Calu3 (cell line): ENCODE data around the gene ASPDH. TPM values are rescaled to one million over a fixed set of nuclear protein-coding genes. Genes with fewer than 3 reads are reported as not detected.

Source experiments
- BruUV-seq: library from RNA; stranded (reverse); fragments of 400-500 nt; replicated peaks from 2 replicates; lab custom pipeline; 2021; lab: Mats Ljungman, UMichigan
- CTCF ChIA-PET: fragments of 300-600 bp; sonication (Branson Sonifier 250); formaldehyde crosslinking; loops from one replicate; lab custom pipeline; 2022; ENCODE audit warnings: antibody characterized with exemption; lab: Charles Lee
- DNase-seq: peaks from one replicate; pipeline ENCODE4 v3.0.0; 2022
- H3K27ac Mint-ChIP-seq: one replicate; pipeline ENCODE4 v1.8.0; 2022; ENCODE audit warnings: mixed read lengths; ENCODE audit not compliant: unreplicated experiment
- H3K27me3 Mint-ChIP-seq: one replicate; pipeline ENCODE4 v1.8.0; 2022; ENCODE audit warnings: mixed read lengths; ENCODE audit not compliant: unreplicated experiment
- H3K36me3 Mint-ChIP-seq: one replicate; pipeline ENCODE4 v1.8.0; 2022; ENCODE audit warnings: mild to moderate bottlenecking, moderate library complexity, mixed read lengths; ENCODE audit not compliant: insufficient read depth, unreplicated experiment
- H3K4me1 Mint-ChIP-seq: one replicate; pipeline ENCODE4 v1.8.0; 2022; ENCODE audit warnings: mild to moderate bottlenecking, low read depth, mixed read lengths; ENCODE audit not compliant: unreplicated experiment
- H3K4me3 Mint-ChIP-seq: one replicate; pipeline ENCODE4 v1.8.0; 2022; ENCODE audit warnings: mild to moderate bottlenecking, low read depth, moderate library complexity, mixed read lengths; ENCODE audit not compliant: unreplicated experiment
- H3K9me3 Mint-ChIP-seq: one replicate; pipeline ENCODE4 v1.8.0; 2022; ENCODE audit warnings: low read depth, mixed read lengths; ENCODE audit not compliant: unreplicated experiment
- intact Hi-C: fragments of 100-400 bp; cut with micrococcal nuclease; formaldehyde crosslinking; loops from one replicate; pipeline ENCODE4 v1.10.0; 2022; ENCODE audit not compliant: unreplicated experiment
- total RNA-seq: library from RNA; stranded (reverse); gene quantifications from 2 replicates; pipeline ENCODE4 v1.2.3, GENCODE V29; 2022
- TF ChIP-seq, protein P1 (sequence below): fragments of 200-600 bp; IDR thresholded peaks from one replicate; pipeline ENCODE4 v1.8.0; 2022; ENCODE audit warnings: antibody characterized with exemption; ENCODE audit not compliant: unreplicated experiment

Gene ASPDH
- total RNA-seq, 1 experiment from 2014 or later: not detected

DNA sequence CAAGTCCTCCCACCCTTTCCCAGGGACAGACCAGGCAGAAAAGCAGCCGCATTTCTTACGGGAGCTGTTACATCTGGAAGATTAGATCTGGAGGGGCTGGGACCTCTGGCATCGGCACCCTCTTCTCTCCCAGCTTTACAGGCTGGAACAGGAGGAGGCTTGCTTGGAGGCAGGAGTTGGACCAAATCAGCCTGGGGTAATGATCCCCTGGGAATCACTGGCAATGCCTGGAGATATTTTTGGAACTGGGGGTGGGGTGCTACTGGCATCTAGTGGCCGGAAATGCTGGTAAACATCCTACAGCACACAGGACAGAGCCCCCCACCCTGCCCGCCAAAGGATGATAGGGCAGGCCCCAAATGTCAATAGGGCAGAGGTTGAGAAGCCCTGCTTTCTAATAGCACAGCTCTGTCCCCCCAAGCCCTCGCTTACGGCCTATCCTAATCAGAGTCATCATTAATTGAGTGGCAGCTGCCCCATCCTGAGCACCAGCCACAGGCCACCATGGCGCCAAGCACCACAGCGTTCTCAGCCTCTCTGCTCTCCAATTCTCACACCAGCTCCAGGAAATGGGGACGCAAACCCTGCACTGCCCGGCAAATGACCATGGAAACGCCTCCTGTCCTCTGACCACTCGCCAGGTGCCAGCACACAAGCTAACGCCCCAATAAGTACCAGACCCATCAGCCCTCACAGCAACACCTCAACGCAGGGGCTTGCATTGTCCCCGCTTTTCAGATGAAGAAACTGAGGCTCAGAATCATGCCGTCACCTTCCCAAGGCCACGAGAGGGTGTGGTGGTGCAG lies 33.9 kb upstream of the ASPDH start:
- Mint-ChIP-seq H3K36me3 (no peaks in the 10 kb centered on the region), H3K27ac (no peak overlapping the region), H3K4me3 (no peak overlapping the region), H3K27me3 (peaks cover 69% of the 10 kb centered on the region), H3K9me3 (no peaks in the 10 kb centered on the region), H3K4me1 (no peaks in the 10 kb centered on the region)
- TF ChIP-seq, protein P1, sequence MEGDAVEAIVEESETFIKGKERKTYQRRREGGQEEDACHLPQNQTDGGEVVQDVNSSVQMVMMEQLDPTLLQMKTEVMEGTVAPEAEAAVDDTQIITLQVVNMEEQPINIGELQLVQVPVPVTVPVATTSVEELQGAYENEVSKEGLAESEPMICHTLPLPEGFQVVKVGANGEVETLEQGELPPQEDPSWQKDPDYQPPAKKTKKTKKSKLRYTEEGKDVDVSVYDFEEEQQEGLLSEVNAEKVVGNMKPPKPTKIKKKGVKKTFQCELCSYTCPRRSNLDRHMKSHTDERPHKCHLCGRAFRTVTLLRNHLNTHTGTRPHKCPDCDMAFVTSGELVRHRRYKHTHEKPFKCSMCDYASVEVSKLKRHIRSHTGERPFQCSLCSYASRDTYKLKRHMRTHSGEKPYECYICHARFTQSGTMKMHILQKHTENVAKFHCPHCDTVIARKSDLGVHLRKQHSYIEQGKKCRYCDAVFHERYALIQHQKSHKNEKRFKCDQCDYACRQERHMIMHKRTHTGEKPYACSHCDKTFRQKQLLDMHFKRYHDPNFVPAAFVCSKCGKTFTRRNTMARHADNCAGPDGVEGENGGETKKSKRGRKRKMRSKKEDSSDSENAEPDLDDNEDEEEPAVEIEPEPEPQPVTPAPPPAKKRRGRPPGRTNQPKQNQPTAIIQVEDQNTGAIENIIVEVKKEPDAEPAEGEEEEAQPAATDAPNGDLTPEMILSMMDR: no peak
- DNase-seq: no peak
- BruUV-seq: no TSS peak
- intact Hi-C loops: no loop called here
- CTCF ChIA-PET: interaction anchor here (1.1 kb wide), 1 partner anchor 9 kb away, joined by 5 read pairs; no protein-coding TSS in a partner anchor

DNA sequence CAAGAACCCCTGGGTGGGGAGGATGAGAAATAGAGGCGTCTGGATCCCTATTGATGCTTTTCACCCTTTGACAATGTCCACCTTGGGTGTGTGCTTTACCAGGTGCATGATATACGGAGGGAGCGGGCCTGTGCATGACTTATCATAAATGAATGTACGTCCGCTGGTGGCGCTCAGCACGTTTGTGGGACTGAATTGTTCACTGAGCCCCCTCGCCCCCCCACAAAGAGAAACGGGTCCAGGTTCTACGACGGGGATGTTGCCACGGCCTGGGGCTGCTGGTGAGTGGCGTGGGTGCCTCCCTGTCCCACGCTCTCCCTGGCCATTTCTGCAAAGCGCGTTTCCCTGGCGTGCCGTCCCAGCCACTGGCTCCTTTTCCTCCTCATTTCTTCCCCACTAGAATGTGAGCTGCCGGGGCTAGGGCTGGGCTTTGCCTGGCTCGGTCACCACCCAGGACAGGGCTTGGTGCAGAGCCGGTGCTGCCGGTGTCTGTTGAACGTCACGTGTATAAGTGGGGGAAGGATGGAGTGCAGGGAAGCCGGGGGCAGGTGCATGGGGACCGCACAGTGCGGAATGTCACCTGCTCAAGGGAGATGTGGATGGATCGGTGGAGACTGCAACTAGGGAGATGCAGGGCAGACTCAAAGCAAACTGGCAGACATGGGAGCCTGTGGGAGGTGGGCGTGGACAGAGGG lies 33.0 kb upstream of the ASPDH start:
- Mint-ChIP-seq H3K4me3 (no peak overlapping the region), H3K27me3 (peaks cover 69% of the 10 kb centered on the region), H3K36me3 (no peaks in the 10 kb centered on the region), H3K9me3 (no peaks in the 10 kb centered on the region), H3K4me1 (no peaks in the 10 kb centered on the region), H3K27ac (no peak overlapping the region)
- CTCF ChIA-PET: no interaction called here
- BruUV-seq: no TSS peak
- intact Hi-C loops: no loop called here
- TF ChIP-seq, protein P1: no peak
- no peak for DNase-seq

- H3K4me3 Mint-ChIP-seq: no peak overlapping the region
- H3K36me3 Mint-ChIP-seq: no peaks in the 10 kb centered on the region
- no peaks in the 10 kb centered on the region for H3K9me3 Mint-ChIP-seq
- BruUV-seq: no TSS peak
- peaks cover 35% of the 10 kb centered on the region for H3K27me3 Mint-ChIP-seq
- TF ChIP-seq, protein P1: no peak
- H3K27ac Mint-ChIP-seq: no peak overlapping the region
- DNase-seq: no peak
- intact Hi-C loops: no loop called here
- no peaks in the 10 kb centered on the region for H3K4me1 Mint-ChIP-seq
- CTCF ChIA-PET: interaction anchor here (0.7 to 1.0 kb wide), 2 partner anchors 13 to 474 kb away, joined by 4 read pairs; no protein-coding TSS in a partner anchor
Measured at GRCh38 chr19:50542943-50543342, 29.2 kb upstream of the ASPDH start.

GRCh38 chr19:50537769-50538230 lies 24.1 kb upstream of the ASPDH start:
- peak; percentile 92 for DNase-seq
- Mint-ChIP-seq H3K27ac (no peak overlapping the region), H3K4me3 (no peak overlapping the region), H3K4me1 (no peaks in the 10 kb centered on the region), H3K36me3 (no peaks in the 10 kb centered on the region), H3K27me3 (peaks cover 31% of the 10 kb centered on the region), H3K9me3 (peaks cover 4% of the 10 kb centered on the region)
- intact Hi-C loops: loop anchor here (1.0 to 5.0 kb wide), 3 partner anchors 170 to 385 kb away; partner anchors contain the start of gene NAPSA
- TF ChIP-seq, protein P1: peak; percentile 80
- CTCF ChIA-PET: interaction anchor here (0.6 to 2.0 kb wide), 14 partner anchors 9 to 385 kb away, joined by 3 to 22 read pairs (median 4); partner anchors contain the start of gene JOSD2
- BruUV-seq: no TSS peak
